GM12801 (cell line): ENCODE data around the gene FRZB.

Source experiments
- CTCF ChIP-seq: IDR thresholded peaks from one replicate; pipeline ENCODE4 v1.5.1; 2011; ENCODE audit warnings: control low read depth; ENCODE audit not compliant: insufficient read length; ENCODE audit errors: extremely low read depth

Gene FRZB

GRCh38 chr2:182814380-182814779, 52.1 kb downstream of the FRZB start:
- TF ChIP-seq CTCF: no peak

- no peak for TF ChIP-seq CTCF
Observed at GRCh38 chr2:182810087-182810486, 56.4 kb downstream of the FRZB start.

GRCh38 chr2:182807319-182807718, 59.1 kb downstream of the FRZB start:
- TF ChIP-seq CTCF: no peak

- no peak for TF ChIP-seq CTCF
Observed at GRCh38 chr2:182804128-182804527, 62.3 kb downstream of the FRZB start.

- no peak for TF ChIP-seq CTCF
Observed at GRCh38 chr2:182798736-182799135, 67.7 kb downstream of the FRZB start.

- no peak for TF ChIP-seq CTCF
Observed at GRCh38 chr2:182792441-182792840, 74.0 kb downstream of the FRZB start.

- no peak for TF ChIP-seq CTCF
Observed at GRCh38 chr2:182784777-182785176, 81.7 kb downstream of the FRZB start.

- no peak for TF ChIP-seq CTCF
Observed at GRCh38 chr2:182784058-182784706, 82.3 kb downstream of the FRZB start.
